Body of pancreas (tissue), 4 donors: Measurements from ENCODE around the gene OSBP2. TPM values are rescaled to one million over a fixed set of nuclear protein-coding genes. Genes with fewer than 3 reads are reported as not detected.
A peak's percentile ranks its signal among the peaks of the same experiment; 100 is the strongest.

ENCODE experiments used
- ATAC-seq: fragments of 150-250 bp; one replicate; pipeline ENCODE4 v1.9.1; 2016
- DNase-seq, 4 donors: peaks; one replicate each; pipeline ENCODE4 v3.0.0-alpha.2; 2019
- H3K27ac ChIP-seq, 4 donors: fragments of 200-600 bp; sonication (generic); 1 replicate in 3 of 4; 2 replicates in 1 of 4; pipeline versions ENCODE4 v1.5.1 to v1.6.1; 2016 to 2019; ENCODE audit warnings: mild to moderate bottlenecking in 1 of 4, mixed read lengths in 1 of 4, moderate library complexity in 1 of 4
- H3K27me3 ChIP-seq, 2 donors: fragments of 200-600 bp; sonication (generic); one replicate each; pipeline ENCODE4 v1.6.0; 2016; ENCODE audit warnings: mild to moderate bottlenecking in 1 of 2
- H3K36me3 ChIP-seq, 2 donors: fragments of 200-600 bp; sonication (generic); replicated peaks in 1 of 2; 2 replicates each; pipeline ENCODE4 v1.5.1; 2016; ENCODE audit warnings: low read depth in 2 of 2; ENCODE audit not compliant: insufficient read depth in 1 of 2
- H3K4me1 ChIP-seq: fragments of 200-600 bp; sonication (generic); one replicate; pipeline ENCODE4 v1.6.0; 2016
- H3K4me3 ChIP-seq, 2 donors: fragments of 200-600 bp; sonication (generic); 1 replicate in 1 of 2; 2 replicates in 1 of 2; pipeline ENCODE4 v1.5.1; 2016 to 2019
- H3K9me3 ChIP-seq, 3 donors: fragments of 200-600 bp; sonication (generic); 1 replicate in 2 of 3; 2 replicates in 1 of 3; pipeline ENCODE4 v1.5.1; 2016
- CTCF ChIP-seq, 7 experiments: fragments of 450-650 bp in 4 of 7; fragments of 200-600 bp in 3 of 7; sonication (generic) in 3 of 7; IDR thresholded peaks; one replicate each; pipeline ENCODE4 v1.5.1; 2016 to 2019; ENCODE audit warnings: antibody characterized with exemption in 7 of 7
- POLR2A ChIP-seq, 3 donors: fragments of 450-650 bp; IDR thresholded peaks; one replicate each; pipeline ENCODE4 v1.6.1; 2016; ENCODE audit warnings: antibody characterized with exemption in 3 of 3, mild to moderate bottlenecking in 2 of 3
- WGBS, 2 donors: methylation state at CpG; one replicate each; pipeline ENCODE4 v1.1.5; 2017; 5-methylcytosine and 5-hydroxymethylcytosine counted together
- intact Hi-C: fragments of 100-400 bp; cut with DNase I; formaldehyde crosslinking; loops from one replicate; pipeline ENCODE4 v1.15.1; 2023
- total RNA-seq, 2 donors: library from RNA; depleted of rRNA; stranded (reverse); fragments of >200 nt; gene quantifications; one replicate each; pipeline ENCODE4 v1.1.0, GENCODE V29; 2016

Gene OSBP2
- total RNA-seq, 2 donors from 2014 or later, result 2.3 to 3.0 TPM

GRCh38 chr22:30859714-30860095 is 165.0 kb downstream of the OSBP2 start:
- Histone ChIP-seq H3K27me3 (no peaks in the 10 kb centered on the region), H3K27ac (no peak overlapping the region), H3K36me3 (no peaks in the 10 kb centered on the region), H3K9me3 (no peaks in the 10 kb centered on the region), H3K4me3 (no peak overlapping the region), H3K4me1 (no peaks in the 10 kb centered on the region)
- TF ChIP-seq CTCF (IDR thresholded peaks at IDR 0.05) (no peak), POLR2A (IDR thresholded peaks at IDR 0.05) (no peak)
- 88 to 90% methylated on average over 5 to 7 of the region's 7 CpGs for WGBS, 2 donors
- intact Hi-C loops, result no loop called here
- DNase-seq, result no peak
- no peak for ATAC-seq

DNA sequence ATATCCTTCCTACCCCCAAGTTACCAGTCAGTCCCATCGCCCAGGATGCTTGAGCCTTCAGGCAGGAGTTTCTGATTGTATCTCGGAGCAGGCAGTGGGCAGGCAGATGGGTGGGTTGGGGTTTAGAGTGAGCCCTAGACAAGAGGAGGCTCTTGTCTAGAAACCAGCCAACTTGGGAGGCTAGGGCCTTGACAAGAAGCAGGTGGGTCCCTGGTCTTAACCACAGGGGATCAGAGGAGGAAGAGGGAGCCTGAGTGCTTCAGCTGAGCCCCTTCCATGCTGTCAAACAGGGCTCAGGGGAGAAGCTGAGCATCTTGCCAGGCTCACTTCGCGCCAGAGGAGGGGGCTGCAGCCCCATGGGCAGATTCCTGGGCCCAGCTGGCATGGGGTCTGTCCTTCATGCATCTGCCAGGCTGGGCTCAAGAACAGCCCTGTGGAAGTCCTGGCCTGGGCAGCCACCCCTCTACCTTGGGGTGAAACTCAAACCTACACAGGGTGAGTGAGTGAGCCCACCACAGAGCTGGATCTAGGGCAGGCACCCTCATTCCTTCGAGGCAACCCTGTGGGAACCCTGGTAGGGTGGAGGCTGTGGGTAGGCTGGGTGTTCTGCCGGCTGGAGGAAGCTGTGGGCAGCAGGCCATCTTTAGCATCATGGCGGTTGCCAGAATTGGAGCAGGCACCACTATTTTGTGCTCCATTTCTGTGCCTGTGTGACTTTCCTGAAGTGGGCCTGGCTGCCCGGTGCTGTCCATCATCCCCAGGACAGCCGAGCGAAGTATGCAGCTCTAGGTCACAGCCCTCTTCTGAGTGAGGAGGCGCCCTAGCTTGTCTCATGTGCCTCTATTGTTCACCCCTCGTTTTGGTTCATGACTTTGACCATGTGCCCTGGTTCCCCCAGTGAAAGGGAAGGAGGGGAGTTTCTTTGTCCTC is 165.8 kb downstream of the OSBP2 start:
- intact Hi-C loops, result no loop called here
- 75 to 90% methylated on average over 5 to 8 of the region's 12 CpGs for WGBS, 2 donors
- Histone ChIP-seq H3K4me1 (no peaks in the 10 kb centered on the region), H3K36me3 (no peaks in the 10 kb centered on the region), H3K27ac (no peak overlapping the region), H3K9me3 (no peaks in the 10 kb centered on the region), H3K27me3 (no peaks in the 10 kb centered on the region), H3K4me3 (no peak overlapping the region)
- TF ChIP-seq POLR2A (IDR thresholded peaks at IDR 0.05) (no peak), CTCF (IDR thresholded peaks at IDR 0.05) (no peak)
- DNase-seq, result peak in 1 of 4 donors; percentile 7
- no peak for ATAC-seq

GRCh38 chr22:30861131-30861530 is 166.5 kb downstream of the OSBP2 start:
- Histone ChIP-seq H3K4me1 (no peaks in the 10 kb centered on the region), H3K36me3 (no peaks in the 10 kb centered on the region), H3K9me3 (no peaks in the 10 kb centered on the region), H3K27ac (no peak overlapping the region), H3K27me3 (no peaks in the 10 kb centered on the region), H3K4me3 (no peak overlapping the region)
- ATAC-seq, result no peak
- 87 to 95% methylated on average over 6 to 9 of the region's 9 CpGs for WGBS, 2 donors
- intact Hi-C loops, result no loop called here
- DNase-seq, result no peak
- TF ChIP-seq CTCF (IDR thresholded peaks at IDR 0.05), result no peak
- no peak for TF ChIP-seq POLR2A (IDR thresholded peaks at IDR 0.05)

- no peaks in the 10 kb centered on the region for H3K4me1 ChIP-seq
- WGBS, 2 donors, result 83 to 86% methylated on average over 14 to 16 of the region's 16 CpGs
- no peak for ATAC-seq
- no peaks in the 10 kb centered on the region for H3K27me3 ChIP-seq
- H3K36me3 ChIP-seq, result no peaks in the 10 kb centered on the region
- peak in 1 of 4 donors; percentile 3 for DNase-seq
- no peak overlapping the region for H3K27ac ChIP-seq
- no peaks in the 10 kb centered on the region for H3K9me3 ChIP-seq
- no peak overlapping the region for H3K4me3 ChIP-seq
- intact Hi-C loops, result no loop called here
- no peak for TF ChIP-seq CTCF (IDR thresholded peaks at IDR 0.05)
- TF ChIP-seq POLR2A (IDR thresholded peaks at IDR 0.05), result no peak
Observed at GRCh38 chr22:30861688-30862552, 167.2 kb downstream of the OSBP2 start.
